Lower leg skin (tissue), 4 donors: ENCODE measurements around the gene TSEN2. TPM values are rescaled to one million over a fixed set of nuclear protein-coding genes. Genes with fewer than 3 reads are reported as not detected.
"Not testable (repeated sequence)": the region's sequence is repeated elsewhere in the genome, so short reads cannot be mapped to it uniquely, and the experiment has no call there.

Experiments
- DNase-seq, 2 donors: peaks; one replicate each; pipeline ENCODE4 v3.0.0-alpha.2; 2019; ENCODE audit warnings: low spot score in 2 of 2
- H3K4me3 ChIP-seq: fragments of 200-600 bp; sonication (generic); 2 replicates; pipeline ENCODE4 v1.5.1; 2017; ENCODE audit warnings: mild to moderate bottlenecking, low read depth; ENCODE audit not compliant: poor library complexity, severe bottlenecking
- POLR2A ChIP-seq, 2 donors: fragments of 450-650 bp; IDR thresholded peaks; one replicate each; pipeline ENCODE4 v1.6.1; 2016 to 2017; ENCODE audit warnings: antibody characterized with exemption in 2 of 2, mild to moderate bottlenecking in 1 of 2, moderate library complexity in 1 of 2
- WGBS, 2 donors: methylation state at CpG; one replicate each; pipeline ENCODE4 v1.1.5; 2018; 5-methylcytosine and 5-hydroxymethylcytosine counted together
- intact Hi-C: fragments of 100-400 bp; cut with DNase I; formaldehyde crosslinking; loops from one replicate; pipeline ENCODE4 v1.15.0; 2023; ENCODE audit warnings: low total_unique reads
- total RNA-seq, 4 donors: library from RNA; depleted of rRNA; stranded (reverse); fragments of >200 nt; gene quantifications; one replicate each; pipeline ENCODE4 v1.1.0, GENCODE V29; 2016
- TF ChIP-seq, protein P1 (sequence below), 3 donors: fragments of 450-650 bp; IDR thresholded peaks; one replicate each; pipeline ENCODE4 v1.5.1; 2016; ENCODE audit warnings: antibody characterized with exemption in 3 of 3, mild to moderate bottlenecking in 3 of 3, moderate library complexity in 2 of 3

The TSEN2 gene
- total RNA-seq, 4 donors from 2014 or later: 7.8 to 17.8 (median 12.7) TPM

GRCh38 chr3:12454816-12455121 is 29.5 kb upstream of the TSEN2 start:
- 83 to 90% methylated on average over 2 of the region's 2 CpGs for WGBS, 2 donors
- TF ChIP-seq, protein P1, sequence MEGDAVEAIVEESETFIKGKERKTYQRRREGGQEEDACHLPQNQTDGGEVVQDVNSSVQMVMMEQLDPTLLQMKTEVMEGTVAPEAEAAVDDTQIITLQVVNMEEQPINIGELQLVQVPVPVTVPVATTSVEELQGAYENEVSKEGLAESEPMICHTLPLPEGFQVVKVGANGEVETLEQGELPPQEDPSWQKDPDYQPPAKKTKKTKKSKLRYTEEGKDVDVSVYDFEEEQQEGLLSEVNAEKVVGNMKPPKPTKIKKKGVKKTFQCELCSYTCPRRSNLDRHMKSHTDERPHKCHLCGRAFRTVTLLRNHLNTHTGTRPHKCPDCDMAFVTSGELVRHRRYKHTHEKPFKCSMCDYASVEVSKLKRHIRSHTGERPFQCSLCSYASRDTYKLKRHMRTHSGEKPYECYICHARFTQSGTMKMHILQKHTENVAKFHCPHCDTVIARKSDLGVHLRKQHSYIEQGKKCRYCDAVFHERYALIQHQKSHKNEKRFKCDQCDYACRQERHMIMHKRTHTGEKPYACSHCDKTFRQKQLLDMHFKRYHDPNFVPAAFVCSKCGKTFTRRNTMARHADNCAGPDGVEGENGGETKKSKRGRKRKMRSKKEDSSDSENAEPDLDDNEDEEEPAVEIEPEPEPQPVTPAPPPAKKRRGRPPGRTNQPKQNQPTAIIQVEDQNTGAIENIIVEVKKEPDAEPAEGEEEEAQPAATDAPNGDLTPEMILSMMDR (IDR thresholded peaks at IDR 0.05): no peak
- TF ChIP-seq POLR2A (IDR thresholded peaks at IDR 0.05): no peak
- H3K4me3 ChIP-seq: no peak overlapping the region
- DNase-seq: no peak
- intact Hi-C loops: no loop called here

DNA sequence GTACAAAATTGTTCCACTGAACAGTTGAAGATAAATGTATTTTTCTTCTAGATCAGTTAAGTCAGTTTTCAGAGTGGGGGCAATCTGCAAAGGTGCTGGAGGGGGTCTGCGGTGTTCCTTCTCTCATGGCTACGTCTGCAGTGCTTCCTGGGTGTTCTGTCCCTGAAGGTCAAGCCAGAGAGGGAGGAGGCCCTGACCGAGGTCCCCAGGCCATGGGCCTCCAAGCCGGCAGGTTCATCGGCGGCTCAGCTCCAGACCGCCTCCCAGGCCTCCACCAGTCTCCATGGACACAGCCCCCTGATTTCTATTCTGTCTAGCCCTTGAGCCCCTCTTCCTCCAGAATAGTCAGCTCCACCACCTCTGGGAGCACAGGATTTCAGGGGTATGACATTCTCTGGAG is 28.5 kb upstream of the TSEN2 start:
- TF ChIP-seq, protein P1 (IDR thresholded peaks at IDR 0.05): no peak
- no peak for TF ChIP-seq POLR2A (IDR thresholded peaks at IDR 0.05)
- intact Hi-C loops: no loop called here
- 91 to 93% methylated on average over 7 of the region's 7 CpGs for WGBS, 2 donors
- H3K4me3 ChIP-seq: no peak overlapping the region
- no peak for DNase-seq

- intact Hi-C loops: no loop called here
- no peak for TF ChIP-seq POLR2A (IDR thresholded peaks at IDR 0.05)
- TF ChIP-seq, protein P1 (IDR thresholded peaks at IDR 0.05): no peak
- H3K4me3 ChIP-seq: no peak overlapping the region
- no peak for DNase-seq
- 83 to 94% methylated on average over 2 to 3 of the region's 3 CpGs for WGBS, 2 donors
Measured at GRCh38 chr3:12456441-12456840, 27.8 kb upstream of the TSEN2 start.

- DNase-seq, intact Hi-C loops, H3K4me3 ChIP-seq: not testable (repeated sequence)
- WGBS, 2 donors: 69 to 97% methylated on average over 4 of the region's 4 CpGs
Measured at GRCh38 chr3:12457380-12457779, 26.9 kb upstream of the TSEN2 start.

- TF ChIP-seq, protein P1 (IDR thresholded peaks at IDR 0.05): no peak
- no peak for TF ChIP-seq POLR2A (IDR thresholded peaks at IDR 0.05)
- intact Hi-C loops: no loop called here
- no peak for DNase-seq
- H3K4me3 ChIP-seq: no peak overlapping the region
- WGBS, 2 donors: 46 to 69% methylated on average over 8 of the region's 8 CpGs
Measured at GRCh38 chr3:12458901-12459300, 25.4 kb upstream of the TSEN2 start.

DNA sequence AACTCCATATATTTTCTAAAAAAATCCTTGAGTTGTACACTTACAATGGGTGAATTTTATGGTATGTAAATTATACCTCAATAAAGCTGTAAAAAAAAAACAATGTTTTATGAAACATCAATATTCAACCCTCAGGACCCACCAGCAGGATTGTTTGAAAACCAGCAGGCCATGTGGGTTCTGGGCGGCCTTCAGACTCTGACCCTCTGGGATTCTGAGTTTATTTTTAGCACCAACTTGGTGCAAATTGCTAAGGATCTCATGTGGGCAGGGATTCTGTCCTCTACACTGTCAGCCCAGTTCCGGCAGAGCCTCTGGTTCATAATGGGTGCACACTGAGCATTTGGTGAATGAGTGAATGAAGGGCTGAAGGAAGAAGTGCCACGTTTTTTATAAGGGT is 24.2 kb upstream of the TSEN2 start:
- H3K4me3 ChIP-seq: no peak overlapping the region
- WGBS, 2 donors: 85 to 92% methylated on average over 3 of the region's 3 CpGs
- TF ChIP-seq POLR2A (IDR thresholded peaks at IDR 0.05): no peak
- TF ChIP-seq, protein P1 (IDR thresholded peaks at IDR 0.05): no peak
- no peak for DNase-seq
- intact Hi-C loops: no loop called here
